ENCODE results near the gene DYNLL1.
"Not testable (repeated sequence)": the region's sequence is repeated elsewhere in the genome, so short reads cannot be mapped to it uniquely, and the experiment has no call there.

Gene DYNLL1

DNA sequence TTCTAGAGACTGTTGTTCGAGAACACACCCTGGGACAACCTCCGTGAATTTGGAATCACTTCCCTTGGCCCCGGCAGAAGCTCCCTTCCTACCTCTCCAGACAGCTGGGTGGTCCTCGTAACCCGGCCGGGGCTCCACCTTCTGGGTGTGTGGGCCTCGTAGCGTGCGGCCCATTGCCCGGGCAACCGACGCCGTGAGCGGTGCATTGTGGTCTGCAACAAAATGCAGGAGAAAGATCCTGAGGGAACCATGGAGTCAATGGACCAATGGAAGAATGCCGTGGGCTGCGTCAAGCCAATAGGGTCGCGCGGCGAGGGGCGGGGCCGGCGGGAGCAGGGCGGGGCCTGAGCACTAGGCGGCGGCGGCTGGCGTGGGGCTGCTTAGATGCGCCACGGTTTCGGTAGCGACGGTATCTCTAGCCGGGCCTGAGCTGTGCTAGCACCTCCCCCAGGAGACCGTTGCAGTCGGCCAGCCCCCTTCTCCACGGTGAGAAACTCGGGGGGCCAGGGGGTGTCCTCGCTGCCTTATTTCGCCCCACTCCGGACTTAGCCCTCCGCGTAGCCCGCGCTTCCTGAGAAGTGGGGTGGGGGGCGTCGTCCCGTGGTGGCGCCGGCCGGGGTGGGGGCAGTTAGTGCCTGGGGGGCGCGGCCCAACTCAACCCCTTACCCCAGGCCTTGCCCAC lies at the start of gene DYNLL1:
TSS of gene DYNLL1 (plus strand) at position 383 of the 682 bp plus-strand sequence. CDS start 309 bp downstream, outside the sequence.
- peak; percentile 93 to 100 for DNase-seq

DNA sequence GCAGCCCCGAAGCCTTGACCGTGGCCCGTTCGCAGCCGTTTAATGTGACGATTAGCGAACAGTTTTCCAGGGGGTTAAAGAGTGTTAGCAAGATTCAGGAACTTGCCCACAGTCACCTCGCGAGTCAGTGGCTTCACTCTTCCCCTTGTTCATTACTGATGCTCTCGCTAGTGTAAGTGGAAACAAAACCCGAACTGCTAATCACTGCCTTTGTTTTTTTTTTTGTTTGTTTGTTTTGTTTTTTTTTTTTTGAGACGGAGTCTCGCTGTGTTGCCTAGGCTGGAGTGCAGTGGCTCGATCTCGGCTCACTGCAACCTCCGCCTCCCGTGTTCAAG lies 49.1 kb upstream of the DYNLL1 start:
- not testable (repeated sequence) for DNase-seq

DNA sequence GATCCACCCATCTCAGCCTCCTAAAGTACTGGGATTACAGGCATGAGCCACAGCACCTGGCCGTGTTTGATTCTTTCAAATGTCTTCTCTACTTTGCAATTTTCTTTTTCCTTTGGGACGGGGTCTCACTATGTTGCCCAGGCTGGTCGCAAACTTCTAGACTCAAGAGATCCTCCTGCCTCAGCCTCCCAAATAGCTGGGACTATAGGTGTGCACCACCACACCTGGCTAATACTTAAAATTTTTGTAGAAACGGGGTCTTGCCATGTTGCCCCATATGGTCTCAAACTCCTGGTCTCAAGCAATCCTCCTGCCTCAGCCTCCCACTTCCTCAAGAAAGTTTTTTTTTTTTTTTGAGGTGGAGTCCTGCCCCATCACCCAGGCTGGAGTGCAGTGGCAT lies 47.9 kb upstream of the DYNLL1 start:
- no peak for DNase-seq

DNA sequence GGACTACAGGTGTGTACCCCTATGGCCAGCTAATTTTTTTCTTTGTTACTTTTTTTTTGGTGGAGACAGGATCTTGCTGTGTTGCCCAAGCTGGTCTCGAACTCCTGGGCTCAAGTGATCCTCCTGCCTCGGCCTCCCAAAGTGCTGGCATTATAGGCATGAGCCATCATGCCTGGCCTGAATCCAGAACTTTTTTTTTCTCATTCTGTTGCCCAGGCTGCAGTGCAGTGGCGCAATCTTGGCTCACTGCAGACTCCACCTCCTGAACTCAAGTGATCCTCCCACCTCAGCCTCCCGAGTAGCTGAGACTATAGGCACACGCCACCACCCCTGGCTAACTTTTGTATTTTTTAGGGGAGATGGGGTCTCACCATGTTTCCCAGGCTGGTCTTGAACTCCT lies 43.4 kb upstream of the DYNLL1 start:
- not testable (repeated sequence) for DNase-seq

DNA sequence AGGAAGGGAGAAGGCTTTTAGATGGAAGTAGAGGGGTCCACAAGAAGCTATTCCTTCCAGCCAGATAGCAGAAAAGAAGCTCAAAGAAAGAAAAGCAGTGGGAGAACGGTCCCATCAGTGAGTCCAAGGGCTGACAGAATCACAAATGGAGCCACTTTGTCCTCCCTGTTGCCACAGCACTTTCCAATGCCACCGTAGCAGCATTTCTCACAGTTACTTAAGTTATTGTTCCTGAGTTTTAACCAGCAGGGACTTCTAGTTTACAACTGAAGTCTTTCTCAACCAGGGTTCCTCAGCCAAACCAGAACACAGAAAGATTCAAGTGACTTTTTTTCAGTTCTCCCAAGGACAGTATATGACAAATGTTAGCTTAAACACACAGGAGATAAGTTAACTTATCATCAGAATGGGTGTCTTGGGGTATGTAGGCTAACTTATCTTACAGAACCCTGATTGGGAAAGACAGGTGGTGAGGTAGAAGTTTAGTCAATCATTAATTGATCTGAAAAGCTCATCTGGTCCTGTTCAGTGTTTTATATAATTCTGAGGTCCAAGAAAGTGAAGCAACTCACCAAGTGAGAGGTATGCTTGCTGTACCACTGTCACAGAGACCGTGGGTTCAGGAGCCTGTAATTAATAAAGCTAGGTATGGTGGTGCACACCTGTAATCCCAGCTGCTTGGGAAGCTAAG lies 42.7 kb upstream of the DYNLL1 start:
- no peak for DNase-seq

DNA sequence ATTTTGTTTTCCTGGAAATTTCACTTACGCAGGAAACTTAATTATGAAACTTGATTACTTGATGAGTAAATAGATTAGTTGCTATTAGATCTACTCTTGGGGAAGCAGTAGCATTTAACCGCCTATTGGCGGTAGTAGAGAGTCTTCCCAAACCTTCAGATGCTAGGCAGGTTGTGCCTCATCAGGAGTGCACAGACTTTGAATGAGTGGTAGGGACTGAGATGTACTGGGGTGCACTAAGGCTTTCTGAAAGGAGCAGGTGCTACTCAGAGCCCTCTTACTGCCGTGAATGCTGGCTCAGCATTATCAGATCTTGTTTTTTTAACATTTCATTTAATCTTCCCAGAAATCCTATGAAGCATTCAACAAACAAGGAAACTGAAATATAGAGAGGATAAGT lies 41.9 kb upstream of the DYNLL1 start:
- DNase-seq, result peak in 1 of 2 donors; percentile 46

DNA sequence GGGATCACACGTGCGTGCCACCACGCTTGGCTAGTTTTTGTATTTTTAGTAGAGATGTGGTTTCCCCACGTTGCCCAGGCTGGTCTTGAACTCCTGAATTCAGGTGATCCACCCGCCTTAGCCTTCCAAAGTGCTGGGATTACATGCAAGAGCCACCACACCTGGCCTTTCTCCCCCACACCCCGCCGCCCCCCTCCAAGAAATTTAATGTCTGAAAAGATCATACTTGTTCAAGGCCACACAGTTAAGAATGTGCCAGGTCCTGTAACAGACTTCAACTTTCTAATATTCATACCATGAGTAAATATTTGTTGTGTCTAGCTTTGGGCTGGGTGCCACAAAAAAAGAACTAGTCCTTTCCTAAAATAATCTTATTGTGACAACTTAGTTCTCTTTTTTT lies 40.6 kb upstream of the DYNLL1 start:
- no peak for DNase-seq

DNA sequence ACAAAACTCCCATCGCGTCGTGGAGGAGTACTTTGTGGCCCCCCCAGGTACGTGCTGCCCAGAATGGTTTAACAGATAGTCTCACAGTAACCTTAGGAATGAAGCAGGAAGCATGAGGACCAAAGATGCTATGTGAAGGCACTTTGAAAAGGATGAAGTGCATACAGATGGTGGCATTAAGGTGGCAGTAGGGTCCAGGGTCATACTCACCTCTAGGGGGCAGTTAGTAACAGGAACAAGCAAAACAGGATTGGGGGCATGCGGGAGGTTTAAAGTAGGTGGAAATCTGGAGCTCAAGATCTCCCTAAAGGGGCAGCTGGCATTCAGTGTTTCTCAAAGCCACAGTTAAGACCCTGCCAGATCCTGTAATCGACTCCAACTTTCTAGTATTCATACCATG lies 38.8 kb upstream of the DYNLL1 start:
- no peak for DNase-seq

DNA sequence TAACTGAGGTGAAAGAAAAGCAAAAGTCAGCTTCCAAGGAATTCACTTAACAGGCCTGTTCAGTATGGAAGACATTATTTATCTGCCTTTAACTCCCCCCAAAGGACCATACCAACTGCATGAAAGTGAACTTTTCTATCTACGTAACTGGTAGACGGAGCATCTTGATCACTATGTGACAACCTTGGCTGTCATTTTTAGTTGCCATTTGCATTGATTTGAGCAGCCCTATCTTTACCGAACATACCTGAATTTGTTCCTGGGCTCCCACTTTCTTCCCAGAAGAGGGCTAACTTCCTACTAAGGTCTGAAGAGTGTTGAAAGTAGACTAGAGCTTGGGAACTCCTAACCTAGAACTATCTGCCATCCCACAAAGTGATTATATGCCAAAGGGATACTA lies 35.8 kb upstream of the DYNLL1 start:
- DNase-seq, result no peak

DNA sequence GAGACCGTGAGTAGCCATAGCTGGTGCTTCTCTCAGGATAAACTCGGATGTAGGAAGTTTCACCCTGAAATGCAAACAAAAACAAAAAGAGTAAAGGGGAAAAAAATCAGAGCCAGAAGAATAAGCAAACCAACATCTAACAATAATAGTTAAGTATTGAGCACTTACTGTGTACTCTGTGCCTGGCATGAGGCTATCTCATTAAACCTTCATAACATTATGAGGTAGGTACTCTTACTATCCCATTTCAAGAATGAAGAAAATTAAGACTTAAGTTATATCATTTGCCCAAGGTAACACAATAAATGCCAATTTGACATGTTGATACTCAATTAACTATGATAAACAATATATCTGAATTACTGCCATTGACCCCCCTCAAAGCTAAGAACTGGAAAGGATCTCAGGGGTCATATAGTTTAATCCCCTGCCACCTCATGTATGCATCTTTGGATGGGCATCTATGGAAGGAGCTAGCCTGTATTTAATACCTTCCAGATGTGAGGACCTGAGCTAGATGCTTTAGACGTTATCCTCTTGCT lies 33.7 kb upstream of the DYNLL1 start:
- no peak for DNase-seq

DNA sequence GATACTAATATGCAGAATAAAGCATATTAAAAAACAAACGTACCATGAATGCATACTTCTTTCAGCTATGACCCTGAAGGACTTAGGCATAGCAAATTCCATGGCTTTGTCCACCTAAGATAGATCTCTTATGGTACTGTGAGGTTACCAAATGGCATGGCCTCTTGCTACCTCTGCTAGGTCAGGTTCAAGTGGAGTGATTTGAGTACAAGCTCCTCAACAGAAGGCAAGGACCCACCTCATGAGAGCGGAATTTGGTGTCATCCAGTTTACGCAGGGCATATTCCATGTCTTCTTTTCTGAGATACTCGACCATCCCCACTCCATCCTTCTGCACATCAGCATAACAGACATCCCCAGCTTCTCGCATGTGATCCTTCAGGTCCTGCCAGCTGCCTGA lies 32.2 kb upstream of the DYNLL1 start:
- DNase-seq, result no peak

DNA sequence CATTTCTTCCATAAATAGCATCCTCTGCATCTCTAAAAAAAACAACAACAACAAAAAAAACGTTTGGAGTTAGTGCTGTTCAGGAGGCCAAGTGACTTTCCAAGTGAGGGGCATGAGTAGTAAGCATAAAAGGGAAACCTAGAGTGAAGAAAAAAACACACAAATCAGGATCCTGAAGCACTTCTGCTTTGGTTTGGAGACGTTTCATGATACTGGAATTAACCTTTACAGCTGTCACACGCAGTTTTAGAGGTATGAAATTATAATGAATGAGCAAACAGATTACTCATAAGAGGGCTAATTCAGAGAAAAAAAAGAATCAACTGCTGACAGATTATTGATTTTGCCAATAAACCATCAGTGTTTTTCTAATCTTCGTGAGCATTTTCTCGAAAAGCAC lies 30.2 kb upstream of the DYNLL1 start:
- peak in 1 of 2 donors; percentile 51 for DNase-seq

DNA sequence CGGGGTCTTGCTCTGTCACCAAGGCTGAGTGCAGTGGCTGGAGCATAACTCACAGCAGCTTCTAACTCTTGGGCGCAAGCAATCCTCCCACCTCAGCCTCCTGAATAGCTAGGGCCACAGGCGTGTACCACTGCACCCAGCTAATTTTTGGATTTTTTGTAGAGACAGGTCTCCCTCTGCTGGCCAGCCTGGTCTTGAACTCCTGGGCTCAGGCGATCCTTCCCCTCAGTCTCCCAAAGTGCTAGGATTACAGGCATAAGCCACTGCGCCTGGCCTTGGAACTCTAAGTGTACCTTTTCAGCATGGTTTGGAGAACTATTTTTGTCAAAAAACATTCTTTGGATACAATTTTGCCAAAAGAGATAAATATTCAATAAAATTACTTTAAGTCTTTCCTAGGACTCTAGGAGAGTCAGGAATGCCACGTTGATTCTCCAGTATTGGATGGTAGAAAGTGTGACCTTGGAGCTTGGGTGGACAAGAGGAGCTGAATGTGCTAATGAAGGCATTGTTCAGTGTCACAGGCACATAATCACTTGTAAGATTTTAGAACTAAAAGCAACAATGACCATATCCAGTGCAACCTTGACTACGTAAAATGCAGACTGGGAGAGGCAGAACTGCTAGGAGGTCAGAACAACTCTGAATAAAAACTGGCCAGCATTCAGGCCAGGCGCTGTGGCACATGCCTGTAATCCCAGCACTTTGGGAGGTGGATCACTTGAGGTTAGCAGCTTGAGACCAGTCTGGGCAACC lies 29.2 kb upstream of the DYNLL1 start:
- peak; percentile 22 to 51 for DNase-seq

DNA sequence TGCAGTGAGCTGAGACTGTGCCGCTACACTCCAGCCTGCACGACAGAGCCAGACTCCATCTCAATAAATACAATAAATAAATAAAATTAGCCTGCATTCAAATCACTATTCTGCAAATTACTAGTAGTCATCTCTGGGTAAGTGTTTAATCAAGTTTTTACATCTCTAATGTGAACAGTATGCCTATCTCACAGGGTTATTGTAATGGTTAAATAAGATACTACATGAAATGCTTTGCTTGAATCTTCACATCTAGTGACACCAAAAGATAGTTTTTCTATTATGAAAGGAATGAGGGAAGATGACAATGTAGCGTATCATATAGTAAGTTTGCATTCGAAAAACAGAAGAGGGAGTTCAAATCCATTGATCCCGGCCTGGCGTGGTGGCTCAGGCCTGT lies 28.5 kb upstream of the DYNLL1 start:
- no peak for DNase-seq

DNA sequence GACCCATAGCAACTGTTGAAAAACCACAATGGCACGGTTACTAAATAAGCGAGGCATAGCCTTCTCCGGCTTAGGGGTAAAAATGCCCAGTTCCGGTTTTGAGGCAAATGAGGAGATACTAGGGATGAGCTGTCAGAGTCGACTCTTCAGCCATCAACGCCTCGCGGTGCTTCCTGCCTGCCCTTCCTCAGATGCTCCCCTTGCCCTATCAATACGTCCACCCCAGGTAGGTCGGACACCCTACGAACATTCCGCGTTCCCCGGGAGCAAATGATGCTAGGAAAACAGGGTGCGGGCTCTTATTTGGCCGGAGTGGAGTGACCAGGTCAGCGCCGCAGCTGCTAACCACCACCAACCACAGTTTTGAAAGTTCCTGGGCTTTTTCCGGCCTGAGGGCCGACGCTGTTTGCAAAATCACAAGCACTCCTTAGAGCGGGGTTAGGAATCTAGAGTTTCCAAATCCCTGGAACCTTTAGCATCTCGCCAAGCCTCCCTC lies 27.5 kb upstream of the DYNLL1 start:
- peak; percentile 58 to 63 for DNase-seq

DNA sequence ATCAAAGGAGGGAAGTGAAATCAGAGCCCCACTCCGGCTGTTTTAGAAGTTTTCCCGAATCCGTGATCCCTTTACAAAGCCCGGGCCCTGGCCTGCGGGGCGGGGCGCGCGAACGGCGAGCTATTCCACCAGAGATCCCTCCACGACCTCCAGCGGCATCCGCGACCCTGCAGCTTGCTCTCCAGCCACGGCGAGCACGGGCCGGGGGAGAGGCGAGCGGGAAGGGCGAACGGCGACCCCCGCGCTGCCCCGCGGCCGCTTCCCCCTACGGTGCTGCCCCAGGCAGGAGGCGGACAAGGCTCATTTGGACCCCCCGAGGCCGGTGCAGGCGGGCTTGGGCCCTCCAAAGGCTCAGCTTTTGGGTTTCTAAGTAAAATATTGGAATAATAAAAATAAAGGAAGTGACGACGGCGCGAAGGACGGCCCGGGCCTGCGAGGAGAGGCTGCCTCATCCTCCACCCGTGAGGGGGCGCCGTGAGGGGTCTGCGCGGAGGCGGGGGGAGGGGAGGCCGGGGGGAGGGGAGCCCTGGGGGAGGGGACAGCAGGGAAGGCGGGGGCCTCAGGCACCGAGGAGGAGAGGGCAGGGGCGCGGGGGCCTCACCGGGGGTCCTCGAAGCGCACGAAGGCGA lies 27.0 kb upstream of the DYNLL1 start:
- no peak for DNase-seq

DNA sequence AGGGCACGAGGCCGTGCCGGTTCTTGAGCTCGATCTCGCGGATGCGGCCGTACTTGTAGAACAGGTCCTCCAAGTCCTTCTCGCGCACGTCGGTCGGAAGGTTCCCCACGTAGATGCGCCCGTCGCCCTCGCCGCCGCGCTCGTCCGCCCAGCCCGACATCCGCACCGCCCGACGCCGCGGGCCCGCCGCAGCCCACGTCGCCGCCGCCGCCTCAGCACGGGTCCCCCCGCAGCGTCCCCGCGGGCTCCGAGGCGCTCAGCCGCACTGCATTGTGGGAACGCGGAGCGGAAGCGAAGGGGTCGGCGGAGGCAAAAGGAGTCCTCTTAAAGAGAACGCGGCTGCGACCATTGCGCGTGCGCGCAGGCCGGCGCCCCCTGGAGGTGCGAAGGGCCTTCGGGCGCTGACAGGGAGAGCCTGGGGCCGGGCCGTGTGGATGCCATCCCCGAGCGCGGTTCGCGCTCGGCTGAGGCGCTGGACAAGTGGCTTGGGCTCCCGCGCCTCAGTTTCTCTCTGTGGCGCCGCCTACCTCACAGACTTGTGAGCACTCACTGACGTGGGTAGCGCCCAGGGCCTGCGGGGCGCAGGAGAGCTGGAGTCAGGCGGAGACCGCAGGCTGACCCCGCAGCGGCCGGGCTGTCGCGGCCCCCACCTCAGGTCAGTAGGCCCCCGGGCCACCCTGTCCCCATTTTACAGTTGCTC lies 26.3 kb upstream of the DYNLL1 start, which contains the start of gene SRSF9:
TSS of gene SRSF9 (minus strand) at position 299 of the 700 bp plus-strand sequence. CDS start at position 160, 139 bp downstream.
- peak; percentile 94 to 98 for DNase-seq

DNA sequence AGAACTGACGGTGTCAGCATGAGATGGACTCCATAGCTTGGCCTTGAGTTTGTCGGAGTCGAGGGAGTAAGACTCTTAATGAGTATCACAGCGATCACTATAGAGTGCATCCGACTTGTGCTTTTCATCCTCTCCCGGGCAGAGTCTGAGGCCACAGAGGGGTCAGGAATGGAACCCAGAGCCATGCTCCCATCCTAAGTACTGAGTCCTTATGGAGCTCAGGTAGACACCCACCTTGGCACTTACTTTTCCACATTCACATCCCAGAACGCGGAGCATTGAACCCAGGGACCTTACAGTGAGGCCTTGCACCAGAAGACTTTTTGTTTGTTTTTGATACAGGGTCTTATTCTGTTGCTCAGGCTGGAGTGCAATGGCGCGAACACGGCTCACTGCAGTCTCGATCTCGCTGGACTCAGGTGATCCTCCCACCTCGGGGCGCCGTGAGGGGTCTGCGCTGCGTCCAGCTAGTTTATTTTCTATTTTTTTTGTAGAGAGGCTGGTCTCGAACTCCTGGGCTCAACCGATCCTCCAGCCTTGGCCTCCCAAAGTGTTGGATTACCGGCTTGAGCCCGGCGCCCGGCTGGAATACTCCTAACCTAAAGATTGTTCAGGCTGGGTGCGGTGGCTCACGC lies 25.6 kb upstream of the DYNLL1 start:
- no peak for DNase-seq

DNA sequence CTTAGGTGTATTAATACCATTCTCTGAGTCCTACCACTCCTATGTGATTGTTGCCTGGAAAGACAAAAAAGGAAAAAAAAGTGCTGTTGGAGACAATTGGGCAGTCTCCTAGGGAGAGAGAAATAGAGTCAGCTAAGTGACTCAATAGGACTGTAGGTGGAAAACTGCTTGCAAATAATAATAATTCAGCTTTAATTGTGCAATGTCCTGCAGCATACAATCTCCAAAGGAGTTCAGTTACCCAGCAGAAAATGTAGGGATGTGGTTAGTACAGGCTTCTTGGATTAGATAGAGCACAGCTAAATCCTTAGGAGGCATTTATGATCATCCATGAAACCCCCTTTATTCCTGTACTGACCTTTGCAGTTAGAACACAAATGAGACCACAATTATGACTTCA lies 23.4 kb upstream of the DYNLL1 start:
- DNase-seq, result peak in 1 of 2 donors; percentile 50

DNA sequence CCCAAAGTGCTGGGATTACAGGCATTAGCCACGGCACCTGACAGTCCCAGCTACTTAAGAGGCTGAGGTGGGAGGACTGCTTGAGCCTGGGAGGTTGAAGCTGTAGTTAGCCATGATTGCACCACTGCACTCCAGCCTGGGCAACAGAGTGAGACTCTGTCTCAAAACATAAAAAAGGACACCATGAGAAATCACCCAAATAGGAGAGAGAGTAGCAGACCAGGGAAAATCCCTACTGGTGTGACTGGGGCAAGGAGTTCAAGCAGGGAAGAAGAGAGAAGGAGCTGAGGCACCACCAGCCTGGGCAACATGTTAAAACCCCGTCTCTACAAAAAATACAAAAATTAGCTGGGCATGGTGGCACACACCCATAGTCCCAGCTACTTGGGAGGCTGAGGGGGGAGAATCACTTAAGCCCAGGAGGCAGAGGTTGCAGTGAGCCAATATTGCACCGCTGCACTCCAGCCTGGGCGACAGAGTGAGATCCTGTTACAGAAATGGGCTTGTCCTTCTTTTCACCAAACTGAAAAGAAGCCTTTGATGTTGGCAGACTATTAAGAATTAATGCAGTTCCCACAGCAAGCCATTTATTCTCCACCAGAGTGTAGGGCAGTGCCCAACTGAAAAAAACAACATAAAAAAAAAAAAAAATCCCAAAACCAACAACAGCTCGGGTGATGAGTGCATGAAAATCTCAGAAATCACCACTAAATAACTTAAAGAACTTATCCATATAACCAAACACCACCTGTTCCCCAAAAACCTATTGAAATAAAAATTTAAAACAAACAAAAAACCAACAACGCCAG lies 21.9 kb upstream of the DYNLL1 start:
- DNase-seq, result peak in 1 of 2 donors; percentile 66

DNA sequence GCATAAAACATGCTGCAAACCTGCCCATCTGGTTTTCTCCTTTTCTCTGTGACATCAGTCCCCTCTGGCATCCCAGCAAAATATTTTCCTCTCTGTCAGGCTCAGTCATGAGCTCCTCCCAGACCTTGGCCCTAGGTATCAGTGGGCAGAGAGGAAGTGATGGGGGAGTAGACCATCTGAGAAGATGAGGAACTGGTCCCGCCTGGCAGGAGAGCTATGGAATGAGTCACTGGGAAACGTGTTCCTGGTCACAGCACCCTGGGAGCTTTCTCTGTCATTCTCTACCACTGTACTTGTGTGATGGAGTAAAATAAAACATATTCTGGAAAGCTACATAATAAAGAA lies 21.3 kb upstream of the DYNLL1 start:
- peak; percentile 68 to 91 for DNase-seq

All from inflammatory macrophage treated with lipopolysaccharide for 1 hour (primary cell).